K562 treated with DMSO at 1 percent for 4 hours (cell line): ENCODE measurements around the gene PIK3C2A. TPM values are rescaled to one million over a fixed set of nuclear protein-coding genes. Genes with fewer than 3 reads are reported as not detected.

ENCODE experiments used
- total RNA-seq: library from RNA; unstranded; fragments of 300-600 nt; gene quantifications from 2 replicates; pipeline ENCODE4 v1.2.3, GENCODE V29; 2022; ENCODE audit not compliant: insufficient read depth

Gene PIK3C2A
- total RNA-seq, result 6.0 and 8.1 TPM in 2 replicates

GRCh38 chr11:17207317-17208256, at the start of gene PIK3C2A:
Gene PIK3C2A, minus strand, starts transcription at chr11:17207986. Its CDS starts 38,245 bp downstream, at chr11:17169741.

Other genes starting within 250 kb of the PIK3C2A start
- gene PLEKHA7, start 193.6 kb downstream of the PIK3C2A start, total RNA-seq, result not detected in 2 replicates
- 2,251 and 2,385 TPM in 2 replicates for gene RPS13, start 130.3 kb downstream of the PIK3C2A start, total RNA-seq
- gene NUCB2, start 68.8 kb upstream of the PIK3C2A start, total RNA-seq, result 118 and 142 TPM in 2 replicates
- 5.1 and 5.3 TPM in 2 replicates for gene NCR3LG1, start 143.8 kb upstream of the PIK3C2A start, total RNA-seq
- 0.56 and 1.0 TPM in 2 replicates for gene KCNJ11, start 180.7 kb upstream of the PIK3C2A start, total RNA-seq